Stimulated activated CD8-positive, alpha-beta memory T cell treated with anti-CD3 and anti-CD28 coated beads, Interleukin-15, amount 100 ng/mL, for 4 hours (primary cell): Measurements from ENCODE around the gene IGSF10.
"Not testable (repeated sequence)": the region's sequence is repeated elsewhere in the genome, so short reads cannot be mapped to it uniquely, and the experiment has no call there.

Experiments
- DNase-seq, 2 donors: peaks; one replicate each; pipeline ENCODE4 v3.0.0-alpha.2; 2020; ENCODE audit warnings: low read depth in 2 of 2

The IGSF10 gene

GRCh38 chr3:151460774-151461450 lies at the start of gene IGSF10:
Gene IGSF10, minus strand, starts transcription at chr3:151461061. Its CDS starts 2,352 bp downstream, at chr3:151458709.
- DNase-seq = no peak

- DNase-seq = not testable (repeated sequence)
Observed at GRCh38 chr3:151509468-151510135, 48.7 kb upstream of the IGSF10 start.

GRCh38 chr3:151504606-151505005 lies 43.7 kb upstream of the IGSF10 start:
- no peak for DNase-seq

- DNase-seq = no peak
Observed at GRCh38 chr3:151503074-151503473, 42.2 kb upstream of the IGSF10 start.

- no peak for DNase-seq
Observed at GRCh38 chr3:151501923-151502632, 41.2 kb upstream of the IGSF10 start.

GRCh38 chr3:151501171-151501922 lies 40.5 kb upstream of the IGSF10 start:
- no peak for DNase-seq

- no peak for DNase-seq
Observed at GRCh38 chr3:151499168-151499567, 38.3 kb upstream of the IGSF10 start.

- no peak for DNase-seq
Observed at GRCh38 chr3:151491525-151491924, 30.7 kb upstream of the IGSF10 start.

- not testable (repeated sequence) for DNase-seq
Observed at GRCh38 chr3:151487833-151488232, 27.0 kb upstream of the IGSF10 start.

GRCh38 chr3:151483961-151484520 lies 23.2 kb upstream of the IGSF10 start:
- no peak for DNase-seq

- DNase-seq = no peak
Observed at GRCh38 chr3:151483488-151483887, 22.6 kb upstream of the IGSF10 start.

- no peak for DNase-seq
Observed at GRCh38 chr3:151480492-151480891, 19.6 kb upstream of the IGSF10 start.

GRCh38 chr3:151479452-151479851 lies 18.6 kb upstream of the IGSF10 start:
- no peak for DNase-seq

- no peak for DNase-seq
Observed at GRCh38 chr3:151478335-151478697, 17.5 kb upstream of the IGSF10 start.

- DNase-seq = no peak
Observed at GRCh38 chr3:151477591-151478334, 16.9 kb upstream of the IGSF10 start.

- no peak for DNase-seq
Observed at GRCh38 chr3:151476344-151477018, 15.6 kb upstream of the IGSF10 start.

GRCh38 chr3:151468284-151468917 lies 7.5 kb upstream of the IGSF10 start:
- peak in 1 of 2 donors; percentile 3 for DNase-seq

GRCh38 chr3:151467069-151467468 lies 6.2 kb upstream of the IGSF10 start:
- DNase-seq = no peak

GRCh38 chr3:151462991-151463390 lies 2.1 kb upstream of the IGSF10 start:
- no peak for DNase-seq

GRCh38 chr3:151462278-151462780 lies 1.5 kb upstream of the IGSF10 start:
- DNase-seq = no peak
